ENCODE results near the gene MISP.
"Not testable (repeated sequence)": the region's sequence is repeated elsewhere in the genome, so short reads cannot be mapped to it uniquely, and the experiment has no call there.

Gene MISP

GRCh38 chr19:739998-740715, 10.8 kb upstream of the MISP start:
- Histone ChIP-seq H3K9me3 (ENCODE audit: control insufficient read depth in 2 of 2, low read length in 2 of 2) (peaks cover 0 to 2% of the 10 kb centered on the region in 2 donors), H3K27me3 (ENCODE audit: control insufficient read depth in 1 of 2, insufficient read depth in 2 of 2, low read length in 2 of 2) (no peaks in the 10 kb centered on the region), H3K4me1 (ENCODE audit: control insufficient read depth, insufficient read depth, low read length) (no peaks in the 10 kb centered on the region), H3K36me3 (ENCODE audit: control insufficient read depth in 2 of 2, insufficient read depth in 2 of 2, low read length in 2 of 2) (peaks cover 0 to 3% of the 10 kb centered on the region in 2 donors), H3K9ac (ENCODE audit: low read length in 2 of 2) (no peak overlapping the region), H3K4me3 (ENCODE audit: low read length in 2 of 2) (no peak overlapping the region), H3K27ac (ENCODE audit: low read length) (no peak overlapping the region)

DNA sequence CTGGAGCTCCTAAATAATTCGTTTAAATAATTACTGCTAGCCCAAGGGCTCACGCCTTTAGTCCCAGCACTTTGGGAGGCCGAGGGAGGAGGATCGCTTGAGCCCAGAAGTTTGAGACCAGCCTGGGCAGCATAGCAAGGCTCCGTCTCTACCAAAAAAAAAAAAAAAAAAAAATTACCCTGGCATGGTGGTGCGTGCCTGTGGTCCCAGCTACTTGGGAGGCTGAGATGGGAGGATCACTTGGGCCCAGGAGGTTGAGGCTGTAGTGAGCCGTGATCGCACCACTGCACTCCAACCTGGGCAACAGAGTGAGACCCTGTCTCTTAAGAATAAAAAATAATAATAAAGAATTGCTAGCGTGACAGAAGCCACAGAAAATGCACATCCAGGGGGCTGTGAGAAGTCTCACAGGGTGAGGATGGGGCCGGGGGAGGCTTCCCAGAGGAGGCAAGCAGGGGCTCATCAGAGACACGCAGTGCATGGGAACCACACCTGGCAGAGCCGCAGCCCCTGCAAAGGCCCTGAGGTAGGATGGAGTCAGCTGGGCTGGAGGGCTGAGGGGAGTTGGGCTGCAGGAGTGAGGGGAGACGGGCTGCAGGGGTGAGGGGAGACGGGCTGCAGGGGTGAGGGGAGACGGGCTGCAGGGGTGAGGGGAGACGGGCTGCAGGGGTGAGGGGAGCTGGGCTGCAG, 10.0 kb upstream of the MISP start:
- H3K9me3 ChIP-seq (ENCODE audit: control insufficient read depth in 2 of 2, low read length in 2 of 2); H3K4me3 ChIP-seq (ENCODE audit: low read length in 2 of 2); H3K27ac ChIP-seq (ENCODE audit: low read length); H3K27me3 ChIP-seq (ENCODE audit: control insufficient read depth in 1 of 2, insufficient read depth in 2 of 2, low read length in 2 of 2); H3K4me1 ChIP-seq (ENCODE audit: control insufficient read depth, insufficient read depth, low read length); H3K36me3 ChIP-seq (ENCODE audit: control insufficient read depth in 2 of 2, insufficient read depth in 2 of 2, low read length in 2 of 2); H3K9ac ChIP-seq (ENCODE audit: low read length in 2 of 2): not testable (repeated sequence)

GRCh38 chr19:741506-742131, 9.3 kb upstream of the MISP start:
- H3K36me3 ChIP-seq (ENCODE audit: control insufficient read depth in 2 of 2, insufficient read depth in 2 of 2, low read length in 2 of 2), result peaks cover 0 to 3% of the 10 kb centered on the region in 2 donors
- H3K9me3 ChIP-seq (ENCODE audit: control insufficient read depth in 2 of 2, low read length in 2 of 2), result peaks cover 0 to 2% of the 10 kb centered on the region in 2 donors
- no peaks in the 10 kb centered on the region for H3K4me1 ChIP-seq (ENCODE audit: control insufficient read depth, insufficient read depth, low read length)
- no peak overlapping the region for H3K4me3 ChIP-seq (ENCODE audit: low read length in 2 of 2)
- no peaks in the 10 kb centered on the region for H3K27me3 ChIP-seq (ENCODE audit: control insufficient read depth in 1 of 2, insufficient read depth in 2 of 2, low read length in 2 of 2)
- no peak overlapping the region for H3K9ac ChIP-seq (ENCODE audit: low read length in 2 of 2)
- H3K27ac ChIP-seq (ENCODE audit: low read length), result no peak overlapping the region

GRCh38 chr19:742540-743075, 8.3 kb upstream of the MISP start:
- H3K9me3 ChIP-seq (ENCODE audit: control insufficient read depth in 2 of 2, low read length in 2 of 2), result peaks cover 0 to 6% of the 10 kb centered on the region in 2 donors
- H3K4me1 ChIP-seq (ENCODE audit: control insufficient read depth, insufficient read depth, low read length), result no peaks in the 10 kb centered on the region
- H3K27me3 ChIP-seq (ENCODE audit: control insufficient read depth in 1 of 2, insufficient read depth in 2 of 2, low read length in 2 of 2), result no peaks in the 10 kb centered on the region
- H3K9ac ChIP-seq (ENCODE audit: low read length in 2 of 2), result no peak overlapping the region
- no peak overlapping the region for H3K27ac ChIP-seq (ENCODE audit: low read length)
- peaks cover 0 to 3% of the 10 kb centered on the region in 2 donors for H3K36me3 ChIP-seq (ENCODE audit: control insufficient read depth in 2 of 2, insufficient read depth in 2 of 2, low read length in 2 of 2)
- no peak overlapping the region for H3K4me3 ChIP-seq (ENCODE audit: low read length in 2 of 2)

- Histone ChIP-seq H3K9ac (ENCODE audit: low read length in 2 of 2) (no peak overlapping the region), H3K36me3 (ENCODE audit: control insufficient read depth in 2 of 2, insufficient read depth in 2 of 2, low read length in 2 of 2) (peaks cover 0 to 3% of the 10 kb centered on the region in 2 donors), H3K4me3 (ENCODE audit: low read length in 2 of 2) (no peak overlapping the region), H3K9me3 (ENCODE audit: control insufficient read depth in 2 of 2, low read length in 2 of 2) (peaks cover 0 to 11% of the 10 kb centered on the region in 2 donors), H3K27me3 (ENCODE audit: control insufficient read depth in 1 of 2, insufficient read depth in 2 of 2, low read length in 2 of 2) (peaks cover 0 to under 1% of the 10 kb centered on the region in 2 donors), H3K4me1 (ENCODE audit: control insufficient read depth, insufficient read depth, low read length) (no peaks in the 10 kb centered on the region), H3K27ac (ENCODE audit: low read length) (no peak overlapping the region)
These were observed 7.7 kb upstream of the MISP start for GRCh38 chr19:743168-743687.

DNA sequence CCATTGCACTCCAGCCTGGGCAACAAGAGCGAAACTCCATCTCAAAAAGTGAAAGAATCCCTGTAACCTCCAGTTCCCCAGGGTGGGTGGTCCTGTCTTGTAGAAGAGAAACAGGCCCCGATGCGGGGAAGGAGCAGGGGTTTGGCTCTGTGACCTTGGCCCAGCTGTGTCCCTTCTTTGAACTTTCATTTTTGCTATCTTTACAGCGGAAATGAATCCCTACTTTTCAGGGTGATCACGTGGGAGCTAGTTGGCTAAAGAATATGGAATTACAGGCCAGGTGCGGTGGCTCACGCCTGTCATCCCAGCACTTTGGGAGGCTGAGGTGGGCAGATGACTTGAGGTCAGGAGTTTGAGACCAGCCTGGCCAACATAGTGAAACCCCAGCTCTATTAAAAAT, 5.8 kb upstream of the MISP start:
- not testable (repeated sequence) for H3K4me1 ChIP-seq (ENCODE audit: control insufficient read depth, insufficient read depth, low read length); H3K9ac ChIP-seq (ENCODE audit: low read length in 2 of 2); H3K27me3 ChIP-seq (ENCODE audit: control insufficient read depth in 1 of 2, insufficient read depth in 2 of 2, low read length in 2 of 2); H3K27ac ChIP-seq (ENCODE audit: low read length); H3K4me3 ChIP-seq (ENCODE audit: low read length in 2 of 2); H3K36me3 ChIP-seq (ENCODE audit: control insufficient read depth in 2 of 2, insufficient read depth in 2 of 2, low read length in 2 of 2)
- H3K9me3 ChIP-seq (ENCODE audit: control insufficient read depth in 2 of 2, low read length in 2 of 2), result peaks cover 0 to 11% of the 10 kb centered on the region in 2 donors

DNA sequence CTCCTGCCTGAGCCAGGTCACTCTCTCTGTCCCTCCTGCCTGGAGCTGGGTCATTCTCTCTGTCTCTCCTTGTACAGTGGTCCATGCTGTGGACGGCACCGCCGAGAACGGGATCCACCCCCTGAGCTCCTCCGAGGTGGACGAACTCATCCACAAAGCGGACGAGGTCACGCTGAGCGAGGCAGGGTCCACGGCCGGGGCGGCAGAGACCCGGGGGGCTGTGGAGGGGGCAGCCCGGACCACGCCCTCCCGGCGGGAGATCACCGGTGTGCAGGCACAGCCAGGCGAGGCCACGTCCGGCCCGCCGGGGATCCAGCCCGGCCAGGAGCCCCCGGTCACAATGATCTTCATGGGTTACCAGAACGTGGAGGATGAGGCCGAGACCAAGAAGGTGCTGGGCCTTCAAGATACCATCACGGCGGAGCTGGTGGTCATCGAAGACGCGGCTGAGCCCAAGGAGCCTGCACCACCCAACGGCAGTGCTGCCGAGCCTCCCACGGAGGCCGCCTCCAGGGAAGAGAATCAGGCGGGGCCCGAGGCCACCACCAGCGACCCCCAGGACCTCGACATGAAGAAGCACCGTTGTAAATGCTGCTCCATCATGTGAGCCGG, 4.6 kb upstream of the MISP start:
- H3K36me3 ChIP-seq (ENCODE audit: control insufficient read depth in 2 of 2, insufficient read depth in 2 of 2, low read length in 2 of 2), result no peaks in the 10 kb centered on the region
- peaks cover 2 to 7% of the 10 kb centered on the region in 2 donors for H3K27me3 ChIP-seq (ENCODE audit: control insufficient read depth in 1 of 2, insufficient read depth in 2 of 2, low read length in 2 of 2)

GRCh38 chr19:746956-747355, 4.0 kb upstream of the MISP start:
- Histone ChIP-seq H3K9me3 (ENCODE audit: control insufficient read depth in 2 of 2, low read length in 2 of 2) (peaks cover 0 to 11% of the 10 kb centered on the region in 2 donors), H3K4me3 (ENCODE audit: low read length in 2 of 2) (no peak overlapping the region), H3K9ac (ENCODE audit: low read length in 2 of 2) (no peak overlapping the region), H3K4me1 (ENCODE audit: control insufficient read depth, insufficient read depth, low read length) (no peaks in the 10 kb centered on the region), H3K27me3 (ENCODE audit: control insufficient read depth in 1 of 2, insufficient read depth in 2 of 2, low read length in 2 of 2) (peaks cover 5 to 7% of the 10 kb centered on the region in 2 donors), H3K27ac (ENCODE audit: low read length) (no peak overlapping the region), H3K36me3 (ENCODE audit: control insufficient read depth in 2 of 2, insufficient read depth in 2 of 2, low read length in 2 of 2) (no peaks in the 10 kb centered on the region)

More for the DNA sequence above, 4.6 kb upstream of the MISP start:
- no peak overlapping the region for H3K4me3 ChIP-seq (ENCODE audit: low read length in 2 of 2)
- peaks cover 0 to 11% of the 10 kb centered on the region in 2 donors for H3K9me3 ChIP-seq (ENCODE audit: control insufficient read depth in 2 of 2, low read length in 2 of 2)
- H3K27ac ChIP-seq (ENCODE audit: low read length), result no peak overlapping the region
- no peak overlapping the region for H3K9ac ChIP-seq (ENCODE audit: low read length in 2 of 2)
- H3K4me1 ChIP-seq (ENCODE audit: control insufficient read depth, insufficient read depth, low read length), result no peaks in the 10 kb centered on the region

- peaks cover 0 to 11% of the 10 kb centered on the region in 2 donors for H3K9me3 ChIP-seq (ENCODE audit: control insufficient read depth in 2 of 2, low read length in 2 of 2)
- H3K36me3 ChIP-seq (ENCODE audit: control insufficient read depth in 2 of 2, insufficient read depth in 2 of 2, low read length in 2 of 2), result no peaks in the 10 kb centered on the region
- no peaks in the 10 kb centered on the region for H3K4me1 ChIP-seq (ENCODE audit: control insufficient read depth, insufficient read depth, low read length)
- H3K27ac ChIP-seq (ENCODE audit: low read length), result no peak overlapping the region
- no peak overlapping the region for H3K4me3 ChIP-seq (ENCODE audit: low read length in 2 of 2)
- H3K9ac ChIP-seq (ENCODE audit: low read length in 2 of 2), result no peak overlapping the region
- peaks cover 5 to 7% of the 10 kb centered on the region in 2 donors for H3K27me3 ChIP-seq (ENCODE audit: control insufficient read depth in 1 of 2, insufficient read depth in 2 of 2, low read length in 2 of 2)
These were observed 3.3 kb upstream of the MISP start for GRCh38 chr19:747432-748273.

DNA sequence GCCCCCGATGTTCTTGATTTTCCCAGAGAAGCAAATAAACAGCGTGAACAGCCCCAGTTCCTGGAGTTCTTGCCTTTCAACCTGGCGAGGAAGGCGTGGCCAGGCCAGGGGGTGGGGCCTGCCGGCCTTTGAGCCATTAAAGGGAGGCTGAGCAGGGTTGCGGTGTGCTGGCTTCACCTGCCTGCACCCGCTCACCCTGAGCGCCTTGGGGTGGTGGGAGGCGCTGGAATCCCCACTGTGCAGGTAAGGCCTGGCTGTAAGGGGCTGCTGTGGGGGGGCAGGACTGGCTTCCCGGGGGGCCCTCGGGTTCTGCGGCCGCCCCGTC, 2.7 kb upstream of the MISP start:
- Histone ChIP-seq H3K9ac (ENCODE audit: low read length in 2 of 2) (no peak overlapping the region), H3K4me3 (ENCODE audit: low read length in 2 of 2) (no peak overlapping the region), H3K4me1 (ENCODE audit: control insufficient read depth, insufficient read depth, low read length) (no peaks in the 10 kb centered on the region)

More for the DNA sequence above, 2.7 kb upstream of the MISP start:
- Histone ChIP-seq H3K36me3 (ENCODE audit: control insufficient read depth in 2 of 2, insufficient read depth in 2 of 2, low read length in 2 of 2) (no peaks in the 10 kb centered on the region), H3K27ac (ENCODE audit: low read length) (no peak overlapping the region), H3K27me3 (ENCODE audit: control insufficient read depth in 1 of 2, insufficient read depth in 2 of 2, low read length in 2 of 2) (peaks cover 5 to 7% of the 10 kb centered on the region in 2 donors), H3K9me3 (ENCODE audit: control insufficient read depth in 2 of 2, low read length in 2 of 2) (peaks cover 0 to 11% of the 10 kb centered on the region in 2 donors)
